T-cell (primary cell): Measurements from ENCODE around the gene H2BK1. TPM values are rescaled to one million over a fixed set of nuclear protein-coding genes. Genes with fewer than 3 reads are reported as not detected.

ENCODE experiments used
- ATAC-seq, 4 experiments: fragments of 200-7000 bp in 3 of 4; fragments of 150-1000 bp in 1 of 4; cut with Tn5 transposase; replicated peaks in 1 of 4; 1 replicate in 3 of 4; 2 replicates in 1 of 4; pipeline ENCODE4 v1.10.0; 2021; ENCODE audit warnings: moderate library complexity in 3 of 4, mild to moderate bottlenecking in 2 of 4, moderate number of reproducible peaks in 1 of 4
- CTCF ChIA-PET, 2 donors: fragments of 300-600 bp; sonication (Branson Sonifier 250); formaldehyde crosslinking; loops; one replicate each; lab custom pipeline; 2022; ENCODE audit warnings: antibody characterized with exemption in 2 of 2; lab: Charles Lee
- POLR2A ChIA-PET, 2 donors: fragments of 300-600 bp; sonication (Branson Sonifier 250); formaldehyde crosslinking; loops; one replicate each; lab custom pipeline; 2022; ENCODE audit warnings: antibody characterized with exemption in 2 of 2; lab: Charles Lee
- DNase-seq, 35 experiments: peaks; one replicate each; pipeline versions ENCODE4 v3.0.0 to v3.0.0-alpha.2; 2013 to 2023
- H3K27ac ChIP-seq: one replicate; pipeline ENCODE4 v1.5.1; 2013; ENCODE audit warnings: low read length
- H3K27me3 ChIP-seq, 2 experiments: replicated peaks in 1 of 2; 1 replicate in 1 of 2; 2 replicates in 1 of 2; pipeline versions ENCODE4 v1.6.1 to v1.7.0; 2013; ENCODE audit warnings: low read length in 1 of 2, mixed read lengths in 1 of 2; ENCODE audit not compliant: control insufficient read depth in 2 of 2, insufficient read depth in 2 of 2; ENCODE audit errors: extremely low read depth in 1 of 2
- H3K36me3 ChIP-seq, 2 donors: 1 replicate in 1 of 2; 2 replicates in 1 of 2; pipeline versions ENCODE4 v1.6.1 to v1.7.0; 2013; ENCODE audit warnings: low read length in 1 of 2; ENCODE audit not compliant: control insufficient read depth in 2 of 2, insufficient read depth in 1 of 2; ENCODE audit errors: extremely low read depth in 1 of 2
- H3K4me1 ChIP-seq, 2 experiments: 1 replicate in 1 of 2; 2 replicates in 1 of 2; pipeline versions ENCODE4 v1.6.1 to v1.7.0; 2013; ENCODE audit warnings: low read length in 2 of 2, mixed read lengths in 1 of 2; ENCODE audit not compliant: insufficient read depth in 2 of 2, control insufficient read depth in 1 of 2; ENCODE audit errors: extremely low read depth in 1 of 2
- H3K4me3 ChIP-seq, 2 donors: 1 replicate in 1 of 2; 2 replicates in 1 of 2; pipeline versions ENCODE4 v1.5.1 to v1.7.0; 2013; ENCODE audit warnings: mild to moderate bottlenecking in 2 of 2, low read length in 1 of 2, moderate library complexity in 1 of 2; ENCODE audit not compliant: control insufficient read depth in 1 of 2; ENCODE audit errors: extremely low read depth in 1 of 2
- H3K9me3 ChIP-seq: 2 replicates; pipeline ENCODE4 v1.7.0; 2013
- H3K27ac Mint-ChIP-seq, 2 donors: one replicate each; pipeline ENCODE4 v1.8.0; 2020 to 2021; ENCODE audit warnings: mild to moderate bottlenecking in 2 of 2, mixed read lengths in 2 of 2
- H3K27me3 Mint-ChIP-seq, 2 donors: one replicate each; pipeline ENCODE4 v1.8.0; 2021 to 2022; ENCODE audit warnings: mixed read lengths in 2 of 2
- H3K36me3 Mint-ChIP-seq: one replicate; pipeline ENCODE4 v1.8.0; 2021; ENCODE audit warnings: mixed read lengths
- H3K4me1 Mint-ChIP-seq, 3 donors: one replicate each; pipeline ENCODE4 v1.8.0; 2020 to 2022; ENCODE audit warnings: mixed read lengths in 3 of 3, mild to moderate bottlenecking in 1 of 3
- H3K4me3 Mint-ChIP-seq, 3 donors: one replicate each; pipeline ENCODE4 v1.8.0; 2020 to 2022; ENCODE audit warnings: mild to moderate bottlenecking in 3 of 3, mixed read lengths in 3 of 3, moderate library complexity in 3 of 3
- H3K9me3 Mint-ChIP-seq, 3 donors: one replicate each; pipeline ENCODE4 v1.8.0; 2020 to 2022; ENCODE audit warnings: mixed read lengths in 3 of 3
- WGBS: methylation state at CpG from one replicate; pipeline ENCODE4 v1.1.5; 2013; ENCODE audit warnings: missing lambda C conversion rate; ENCODE audit not compliant: insufficient coverage; 5-methylcytosine and 5-hydroxymethylcytosine counted together
- total RNA-seq, 35 experiments: library from RNA in 6 of 35; stranded (reverse) in 6 of 35; fragments of 120-200 nt in 1 of 35; gene quantifications; one replicate each; pipeline versions ENCODE4 v1.2.1 to v1.2.4 and lab custom pipeline; 2013 to 2026

Gene H2BK1
- total RNA-seq, 5 donors from 2014 or later (not counting 1 experiment from before 2014, with no cell fraction given) = 3.1 to 7.7 (median 5.1) TPM

- Histone ChIP-seq H3K36me3 (peaks cover 0 to 19% of the 10 kb centered on the region in 2 donors), H3K4me3 (no peak overlapping the region), H3K27ac (no peak overlapping the region), H3K9me3 (no peaks in the 10 kb centered on the region), H3K4me1 (peaks cover 3 to 43% of the 10 kb centered on the region in 2 experiments), H3K27me3 (no peaks in the 10 kb centered on the region)
- WGBS = 95% methylated on average over 4 of the region's 6 CpGs
- DNase-seq (no peak), ATAC-seq (no peak)
- Mint-ChIP-seq H3K4me3 (no peak overlapping the region), H3K27ac (peak overlapping the region in 1 of 2 donors; percentile 42), H3K36me3 (peaks cover 21% of the 10 kb centered on the region), H3K4me1 (peaks cover 27 to 41% (median 29%) of the 10 kb centered on the region in 3 donors), H3K27me3 (no peaks in the 10 kb centered on the region), H3K9me3 (no peaks in the 10 kb centered on the region)
- CTCF ChIA-PET = interaction anchor here in 1 of 2 donors (0.7 kb wide), 1 partner anchor 11 kb away, joined by 4 read pairs; no protein-coding TSS in a partner anchor
- POLR2A ChIA-PET = no interaction called here
Measured at GRCh38 chr7:151209588-151209987, 700 bp downstream of the H2BK1 start.

GRCh38 chr7:151208253-151208862 is 1.9 kb downstream of the H2BK1 start:
- H3K4me1 Mint-ChIP-seq = peaks cover 27 to 42% (median 29%) of the 10 kb centered on the region in 3 donors
- H3K4me3 ChIP-seq = no peak overlapping the region
- H3K4me1 ChIP-seq = peaks cover 3 to 43% of the 10 kb centered on the region in 2 experiments
- H3K27me3 Mint-ChIP-seq = no peaks in the 10 kb centered on the region
- peak overlapping the region in 1 of 2 donors; percentile 90 for H3K27ac Mint-ChIP-seq
- DNase-seq (no peak), ATAC-seq (no peak)
- H3K27ac ChIP-seq = peak overlapping the region; percentile 89
- ChIA-PET POLR2A (no interaction called here), CTCF (interaction anchor here in 1 of 2 donors (2.2 to 3.5 kb wide), 2 partner anchors 18 to 35 kb away, joined by 11 to 26 read pairs; partner anchors contain the start of gene ABCF2)
- peaks cover 14% of the 10 kb centered on the region for H3K36me3 Mint-ChIP-seq
- peaks cover 0 to 7% of the 10 kb centered on the region in 2 donors for H3K36me3 ChIP-seq
- 71% methylated on average over 4 of the region's 9 CpGs for WGBS
- no peaks in the 10 kb centered on the region for H3K9me3 ChIP-seq
- H3K4me3 Mint-ChIP-seq = no peak overlapping the region
- no peaks in the 10 kb centered on the region for H3K9me3 Mint-ChIP-seq
- peaks cover 0 to 8% of the 10 kb centered on the region in 2 experiments for H3K27me3 ChIP-seq

GRCh38 chr7:151207804-151208203 is 2.5 kb downstream of the H2BK1 start:
- no peaks in the 10 kb centered on the region for H3K9me3 ChIP-seq
- ChIA-PET CTCF (interaction anchor here in 1 of 2 donors (2.2 to 3.5 kb wide), 2 partner anchors 19 to 36 kb away, joined by 11 to 26 read pairs; partner anchors contain the start of gene ABCF2), POLR2A (no interaction called here)
- H3K9me3 Mint-ChIP-seq = no peaks in the 10 kb centered on the region
- H3K4me3 Mint-ChIP-seq = peak overlapping the region in 1 of 3 donors; percentile 51
- WGBS = 95% methylated on average over 11 of the region's 12 CpGs
- DNase-seq (no peak), ATAC-seq (no peak)
- peak overlapping the region; percentile 90 to 91 for H3K27ac Mint-ChIP-seq
- peaks cover 0 to 14% of the 10 kb centered on the region in 2 experiments for H3K27me3 ChIP-seq
- H3K4me3 ChIP-seq = no peak overlapping the region
- peaks cover 10% of the 10 kb centered on the region for H3K36me3 Mint-ChIP-seq
- H3K27me3 Mint-ChIP-seq = no peaks in the 10 kb centered on the region
- H3K27ac ChIP-seq = peak overlapping the region; percentile 89
- H3K4me1 ChIP-seq = peaks cover 3 to 43% of the 10 kb centered on the region in 2 experiments
- H3K36me3 ChIP-seq = peaks cover 0 to 2% of the 10 kb centered on the region in 2 donors
- H3K4me1 Mint-ChIP-seq = peaks cover 27 to 42% (median 29%) of the 10 kb centered on the region in 3 donors

- POLR2A ChIA-PET = interaction anchor here in 1 of 2 donors (1.1 kb wide), 1 partner anchor 20 kb away, joined by 5 read pairs; the partner anchor contains the start of gene ABCF2
- Histone ChIP-seq H3K9me3 (no peaks in the 10 kb centered on the region), H3K36me3 (peaks cover 0 to 2% of the 10 kb centered on the region in 2 donors), H3K27ac (peak overlapping the region; percentile 89), H3K4me1 (peaks cover 3 to 43% of the 10 kb centered on the region in 2 experiments), H3K27me3 (peaks cover 0 to 15% of the 10 kb centered on the region in 2 experiments), H3K4me3 (no peak overlapping the region)
- Mint-ChIP-seq H3K27ac (peak overlapping the region; percentile 90 to 91), H3K4me1 (peaks cover 27 to 42% (median 29%) of the 10 kb centered on the region in 3 donors), H3K4me3 (peak overlapping the region in 2 of 3 donors; percentile 51 to 52), H3K36me3 (peaks cover 10% of the 10 kb centered on the region), H3K27me3 (no peaks in the 10 kb centered on the region), H3K9me3 (no peaks in the 10 kb centered on the region)
- ATAC-seq (peak; percentile 57 to 74 (median 70)), DNase-seq (peak in 3 of 35 experiments; percentile 20 to 39 (median 26))
- CTCF ChIA-PET = interaction anchor here in 1 of 2 donors (1.1 to 3.5 kb wide), 3 partner anchors 19 to 36 kb away, joined by 4 to 26 read pairs (median 11); partner anchors contain the start of gene ABCF2
- WGBS = 25% methylated on average over 6 of the region's 9 CpGs
Measured at GRCh38 chr7:151207315-151207714, 3.0 kb downstream of the H2BK1 start.

GRCh38 chr7:151206914-151207313 is 3.4 kb downstream of the H2BK1 start:
- H3K27ac Mint-ChIP-seq = peak overlapping the region; percentile 90 to 91
- H3K4me3 ChIP-seq = no peak overlapping the region
- 0% methylated on average over 2 of the region's 9 CpGs for WGBS
- POLR2A ChIA-PET = interaction anchor here in 1 of 2 donors (1.1 kb wide), 1 partner anchor 20 kb away, joined by 5 read pairs; the partner anchor contains the start of gene ABCF2
- H3K27me3 ChIP-seq = peaks cover 0 to 15% of the 10 kb centered on the region in 2 experiments
- peaks cover 27 to 42% (median 29%) of the 10 kb centered on the region in 3 donors for H3K4me1 Mint-ChIP-seq
- H3K4me3 Mint-ChIP-seq = peak overlapping the region; percentile 22 to 52 (median 51)
- no peaks in the 10 kb centered on the region for H3K36me3 ChIP-seq
- DNase-seq (peak in 25 of 35 experiments; percentile 10 to 65 (median 23)), ATAC-seq (peak; percentile 64 to 79 (median 76))
- peak overlapping the region; percentile 89 for H3K27ac ChIP-seq
- H3K27me3 Mint-ChIP-seq = no peaks in the 10 kb centered on the region
- CTCF ChIA-PET = interaction anchor here (0.7 to 3.5 kb wide), 5 partner anchors 20 to 100 kb away, joined by 4 to 26 read pairs (median 4); partner anchors contain the start of gene ABCF2 (in 1 of the 2)
- peaks cover 3 to 43% of the 10 kb centered on the region in 2 experiments for H3K4me1 ChIP-seq
- H3K9me3 ChIP-seq = no peaks in the 10 kb centered on the region
- H3K36me3 Mint-ChIP-seq = peaks cover 7% of the 10 kb centered on the region
- H3K9me3 Mint-ChIP-seq = no peaks in the 10 kb centered on the region

GRCh38 chr7:151205730-151206129 is 4.6 kb downstream of the H2BK1 start:
- peaks cover 27 to 42% (median 29%) of the 10 kb centered on the region in 3 donors for H3K4me1 Mint-ChIP-seq
- peaks cover 0 to 4% of the 10 kb centered on the region in 2 donors for H3K27me3 Mint-ChIP-seq
- H3K4me3 Mint-ChIP-seq = peak overlapping the region in 1 of 3 donors; percentile 51
- Histone ChIP-seq H3K4me3 (no peak overlapping the region), H3K27ac (peak overlapping the region; percentile 89), H3K4me1 (peaks cover 3 to 43% of the 10 kb centered on the region in 2 experiments), H3K9me3 (no peaks in the 10 kb centered on the region), H3K36me3 (no peaks in the 10 kb centered on the region), H3K27me3 (peaks cover 0 to 15% of the 10 kb centered on the region in 2 experiments)
- WGBS = 80% methylated on average over 1 of the region's 6 CpGs
- ATAC-seq (no peak), DNase-seq (no peak)
- CTCF ChIA-PET = interaction anchor here in 1 of 2 donors (0.5 to 3.5 kb wide), 2 partner anchors 38 to 61 kb away, joined by 5 to 26 read pairs; no protein-coding TSS in a partner anchor
- POLR2A ChIA-PET = no interaction called here
- H3K27ac Mint-ChIP-seq = peak overlapping the region; percentile 80 to 90
- peaks cover 4% of the 10 kb centered on the region for H3K36me3 Mint-ChIP-seq
- no peaks in the 10 kb centered on the region for H3K9me3 Mint-ChIP-seq
